Measurements from ENCODE around the gene GRIK5.

GRCh38 chr19:41957161-41957837, 112.7 kb downstream of the GRIK5 start:
- TF ChIP-seq CTCF (IDR thresholded peaks at IDR 0.05; ENCODE audit: low read depth, low read length, poor library complexity, severe bottlenecking) (no peak), EZH2phosphoT487 (IDR thresholded peaks at IDR 0.05; ENCODE audit: borderline replicate concordance, low read length) (no peak)

Data from DOHH2 (cell line).